ENCODE data around the gene ABCC8. TPM values are rescaled to one million over a fixed set of nuclear protein-coding genes. Genes with fewer than 3 reads are reported as not detected.
A peak's percentile ranks its signal among the peaks of the same experiment; 100 is the strongest.

Gene ABCC8
- total RNA-seq, 1 donor from 2014 or later: 2.1 TPM

- ATAC-seq: no peak
These were observed 63.0 kb downstream of the ABCC8 start for GRCh38 chr11:17413414-17414316.

DNA sequence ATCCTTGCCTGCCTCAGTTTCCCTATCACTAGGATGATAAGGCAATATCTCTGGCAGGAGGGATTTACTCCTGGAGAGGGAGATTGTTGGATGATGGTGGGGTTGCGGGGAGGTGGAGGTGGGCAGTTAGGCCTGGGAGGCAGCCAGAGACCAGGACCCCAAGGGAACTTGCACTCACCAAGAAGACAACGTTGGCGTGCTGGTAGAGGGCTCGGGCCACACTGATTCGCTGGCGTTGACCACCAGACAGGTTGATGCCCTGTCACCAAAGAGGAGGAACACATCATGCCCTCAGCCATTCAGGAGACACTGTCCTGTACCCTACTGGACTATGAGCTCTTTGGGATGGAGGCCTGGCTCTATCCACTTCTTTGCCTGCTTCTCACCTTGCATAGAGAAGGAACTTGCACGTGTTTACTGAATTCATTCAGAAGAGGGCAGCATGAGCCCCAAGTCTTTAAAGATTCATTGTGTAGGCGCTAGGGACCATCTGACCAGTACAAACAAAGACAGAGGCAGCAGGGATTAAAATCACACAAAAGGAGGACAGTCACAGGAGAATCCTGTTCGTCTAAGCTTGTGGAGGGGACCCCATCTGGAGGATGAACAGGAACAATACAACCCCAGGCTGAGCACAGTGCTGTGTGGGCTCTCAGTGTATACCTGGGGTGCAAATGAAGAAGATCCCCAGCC lies 64.0 kb downstream of the ABCC8 start:
- DNase-seq (no peak), ATAC-seq (no peak)
- intact Hi-C loops (cut with micrococcal nuclease): no loop called here

More at GRCh38 chr11:17413414-17414316, 63.0 kb downstream of the ABCC8 start:
- DNase-seq: no peak
- intact Hi-C loops (cut with micrococcal nuclease): no loop called here

- no peak for DNase-seq
- intact Hi-C loops (cut with micrococcal nuclease): no loop called here
- no peak for ATAC-seq
These were observed 65.2 kb downstream of the ABCC8 start for GRCh38 chr11:17411418-17411817.

- ATAC-seq: no peak
These were observed 65.9 kb downstream of the ABCC8 start for GRCh38 chr11:17410606-17411379.

GRCh38 chr11:17408641-17409040 lies 68.0 kb downstream of the ABCC8 start:
- no peak for DNase-seq
- intact Hi-C loops (cut with micrococcal nuclease): no loop called here
- ATAC-seq: no peak

More at GRCh38 chr11:17410606-17411379, 65.9 kb downstream of the ABCC8 start:
- intact Hi-C loops (cut with micrococcal nuclease): no loop called here
- DNase-seq: no peak

- DNase-seq (no peak), ATAC-seq (no peak)
- intact Hi-C loops (cut with micrococcal nuclease): no loop called here
These were observed 68.6 kb downstream of the ABCC8 start for GRCh38 chr11:17408026-17408425.

GRCh38 chr11:17407575-17407974 lies 69.1 kb downstream of the ABCC8 start:
- DNase-seq (no peak), ATAC-seq (no peak)
- intact Hi-C loops (cut with micrococcal nuclease): no loop called here

- no peak for DNase-seq
- intact Hi-C loops (cut with micrococcal nuclease): no loop called here
- no peak for ATAC-seq
These were observed 69.9 kb downstream of the ABCC8 start for GRCh38 chr11:17406818-17407149.

GRCh38 chr11:17406082-17406817 lies 70.4 kb downstream of the ABCC8 start:
- peak; percentile 66 for ATAC-seq
- no peak for DNase-seq
- intact Hi-C loops (cut with micrococcal nuclease): no loop called here

- DNase-seq (peak; percentile 84), ATAC-seq (peak; percentile 98)
- intact Hi-C loops (cut with micrococcal nuclease): no loop called here
These were observed 71.2 kb downstream of the ABCC8 start for GRCh38 chr11:17405232-17406005.

DNA sequence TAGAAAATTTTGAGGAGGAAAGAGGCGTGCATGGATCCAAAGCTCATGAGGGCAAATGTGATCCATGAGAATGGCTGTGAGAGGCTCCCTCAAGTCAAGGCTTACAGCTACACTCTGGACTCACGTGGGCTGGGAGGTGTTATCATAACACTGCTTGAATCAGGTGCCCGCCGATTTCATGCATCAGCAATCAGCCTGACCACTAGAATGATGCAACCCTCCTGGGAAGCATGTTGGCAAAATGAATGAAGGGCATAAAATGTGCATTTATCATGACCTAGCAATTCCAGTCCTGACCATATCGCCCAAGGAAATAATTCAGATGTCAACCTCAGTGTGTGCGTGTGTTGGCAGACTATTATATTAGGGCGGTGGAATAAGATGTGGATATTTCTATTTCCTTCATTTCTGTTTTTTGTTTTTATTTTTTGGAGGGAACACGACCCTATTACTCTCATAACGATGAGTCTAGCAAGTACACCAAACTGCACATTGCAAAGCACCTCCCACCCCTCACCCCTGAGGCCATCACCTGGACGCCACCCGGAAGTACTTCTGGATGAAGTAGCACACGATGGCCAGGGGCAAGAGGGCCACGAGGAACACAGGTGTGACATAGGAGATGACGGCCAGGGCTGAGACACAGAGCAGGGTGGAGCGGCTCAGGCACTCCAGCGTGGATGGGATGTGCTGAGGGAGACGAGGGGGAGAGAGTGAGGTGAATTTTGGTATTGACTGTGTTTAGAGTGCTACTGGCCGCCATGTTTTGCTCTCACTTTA lies 72.5 kb downstream of the ABCC8 start:
- intact Hi-C loops (cut with micrococcal nuclease): no loop called here
- no peak for DNase-seq
- no peak for ATAC-seq

- ATAC-seq (no peak), DNase-seq (no peak)
- intact Hi-C loops (cut with micrococcal nuclease): no loop called here
These were observed 74.2 kb downstream of the ABCC8 start for GRCh38 chr11:17402486-17402885.

DNA sequence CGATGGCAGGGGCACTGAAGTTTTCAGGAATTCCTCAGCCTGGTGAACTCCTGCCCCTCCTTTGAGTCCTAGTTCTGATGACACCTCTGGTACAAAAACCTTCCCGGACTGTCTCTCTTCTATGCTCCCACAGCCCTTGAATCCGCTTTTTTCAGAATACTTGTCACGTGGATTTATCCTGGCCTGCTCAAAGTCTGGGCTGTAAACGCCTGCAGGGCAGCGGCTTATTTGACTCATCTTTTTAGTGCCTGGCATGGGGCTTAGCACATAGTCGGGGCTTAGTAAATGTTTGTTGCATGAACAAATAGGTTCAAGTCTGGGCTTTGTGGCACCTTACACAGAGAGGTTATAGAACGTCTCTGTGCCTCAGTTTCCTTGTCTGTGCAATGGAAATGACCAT lies 74.8 kb downstream of the ABCC8 start:
- intact Hi-C loops (cut with micrococcal nuclease): no loop called here
- DNase-seq (no peak), ATAC-seq (no peak)

GRCh38 chr11:17401316-17401715 lies 75.3 kb downstream of the ABCC8 start:
- no peak for ATAC-seq
- DNase-seq: no peak
- intact Hi-C loops (cut with micrococcal nuclease): no loop called here

DNA sequence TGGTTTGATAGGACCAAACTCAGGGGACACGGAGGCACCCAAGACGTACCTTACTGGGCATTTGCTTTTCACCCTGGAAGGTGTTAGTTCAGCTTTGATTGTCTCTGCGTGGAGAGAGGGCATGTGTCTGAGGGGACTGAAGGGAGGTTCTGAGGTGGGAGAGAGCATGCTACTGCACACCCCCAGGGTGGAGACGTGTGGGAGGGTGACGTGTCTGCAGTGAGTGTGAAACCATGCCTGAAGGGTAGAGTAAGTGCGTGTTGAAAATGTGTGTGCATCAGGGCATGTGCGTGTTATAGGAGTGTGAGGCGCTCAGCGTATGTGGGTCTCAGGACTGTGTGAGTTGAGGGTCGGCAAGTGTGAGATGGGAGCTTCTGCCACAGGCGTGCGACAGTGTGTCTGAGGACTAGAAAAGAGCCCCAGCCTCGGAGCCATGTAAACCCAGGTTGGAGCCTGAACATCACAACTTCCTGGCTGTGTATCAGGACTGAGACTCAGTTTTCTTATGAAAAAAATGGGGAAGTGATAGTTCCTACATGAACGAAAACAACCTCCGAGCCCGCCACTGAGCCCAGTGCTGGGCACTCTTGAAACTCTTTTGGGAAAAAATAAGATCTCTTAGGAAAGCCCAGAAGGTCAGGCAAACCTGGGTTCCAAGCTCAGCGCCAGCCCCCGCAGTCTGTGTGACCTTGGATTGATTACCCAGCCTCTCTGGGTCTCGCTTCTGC lies 76.4 kb downstream of the ABCC8 start:
- no peak for DNase-seq
- intact Hi-C loops (cut with micrococcal nuclease): no loop called here
- no peak for ATAC-seq

- DNase-seq (no peak), ATAC-seq (no peak)
- intact Hi-C loops (cut with micrococcal nuclease): no loop called here
These were observed 77.4 kb downstream of the ABCC8 start for GRCh38 chr11:17399236-17399635.

GRCh38 chr11:17397311-17398002 lies 79.2 kb downstream of the ABCC8 start:
- DNase-seq (no peak), ATAC-seq (no peak)
- intact Hi-C loops (cut with micrococcal nuclease): no loop called here

Measured in left ventricle myocardium superior (tissue), 1 donor.